Measurements from ENCODE around the gene GABRP. TPM values are rescaled to one million over a fixed set of nuclear protein-coding genes. Genes with fewer than 3 reads are reported as not detected.

The GABRP gene
- polyA plus RNA-seq, 1 donor from 2014 or later = not detected

DNA sequence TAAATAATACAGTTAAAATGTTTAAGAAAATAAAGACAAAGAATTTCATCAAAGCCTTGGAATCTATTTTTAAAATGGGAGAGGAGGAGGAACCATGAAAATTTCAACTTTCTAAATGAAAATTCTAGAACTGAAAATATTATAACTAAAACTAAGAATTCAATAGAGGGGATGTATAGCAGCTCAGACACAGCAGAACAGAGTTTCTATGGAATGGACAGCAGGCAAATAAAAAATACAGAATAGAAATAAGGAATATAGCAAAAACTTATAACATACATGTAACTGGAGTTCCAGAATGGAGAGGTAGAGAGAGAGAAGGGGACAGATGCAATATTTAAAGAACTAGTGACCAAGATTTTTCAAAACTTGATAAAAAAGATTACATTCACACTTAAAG is 76.9 kb downstream of the GABRP start:
- Histone ChIP-seq H3K4me3 (ENCODE audit: low read length) (no peak overlapping the region), H3K27me3 (ENCODE audit: insufficient read depth, low read depth, low read length) (no peaks in the 10 kb centered on the region), H3K9me3 (ENCODE audit: low read length) (no peaks in the 10 kb centered on the region), H3K9me2 (ENCODE audit: insufficient read depth, low read length) (no peaks in the 10 kb centered on the region), H3K36me3 (ENCODE audit: insufficient read depth, low read length) (no peaks in the 10 kb centered on the region), H3K79me2 (replicated peaks; ENCODE audit: insufficient read depth, low read length) (peaks cover 5% of the 10 kb centered on the region), H2AFZ (ENCODE audit: low read depth, low read length) (no peak overlapping the region), H3K27ac (ENCODE audit: low read length) (no peak overlapping the region), H3F3A (ENCODE audit: insufficient read depth, low read length, poor library complexity, severe bottlenecking) (peaks cover 3% of the 10 kb centered on the region), H3K9ac (ENCODE audit: low read length) (no peak overlapping the region), H3K4me2 (ENCODE audit: low read length) (no peak overlapping the region), H4K20me1 (ENCODE audit: insufficient read depth) (no peaks in the 10 kb centered on the region)
- TF ChIP-seq, protein P1, sequence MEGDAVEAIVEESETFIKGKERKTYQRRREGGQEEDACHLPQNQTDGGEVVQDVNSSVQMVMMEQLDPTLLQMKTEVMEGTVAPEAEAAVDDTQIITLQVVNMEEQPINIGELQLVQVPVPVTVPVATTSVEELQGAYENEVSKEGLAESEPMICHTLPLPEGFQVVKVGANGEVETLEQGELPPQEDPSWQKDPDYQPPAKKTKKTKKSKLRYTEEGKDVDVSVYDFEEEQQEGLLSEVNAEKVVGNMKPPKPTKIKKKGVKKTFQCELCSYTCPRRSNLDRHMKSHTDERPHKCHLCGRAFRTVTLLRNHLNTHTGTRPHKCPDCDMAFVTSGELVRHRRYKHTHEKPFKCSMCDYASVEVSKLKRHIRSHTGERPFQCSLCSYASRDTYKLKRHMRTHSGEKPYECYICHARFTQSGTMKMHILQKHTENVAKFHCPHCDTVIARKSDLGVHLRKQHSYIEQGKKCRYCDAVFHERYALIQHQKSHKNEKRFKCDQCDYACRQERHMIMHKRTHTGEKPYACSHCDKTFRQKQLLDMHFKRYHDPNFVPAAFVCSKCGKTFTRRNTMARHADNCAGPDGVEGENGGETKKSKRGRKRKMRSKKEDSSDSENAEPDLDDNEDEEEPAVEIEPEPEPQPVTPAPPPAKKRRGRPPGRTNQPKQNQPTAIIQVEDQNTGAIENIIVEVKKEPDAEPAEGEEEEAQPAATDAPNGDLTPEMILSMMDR (IDR thresholded peaks at IDR 0.05; ENCODE audit: poor library complexity, severe bottlenecking) = no peak
- TF ChIP-seq POLR2AphosphoS5 (IDR thresholded peaks at IDR 0.05) = no peak
- TF ChIP-seq, protein P2, sequence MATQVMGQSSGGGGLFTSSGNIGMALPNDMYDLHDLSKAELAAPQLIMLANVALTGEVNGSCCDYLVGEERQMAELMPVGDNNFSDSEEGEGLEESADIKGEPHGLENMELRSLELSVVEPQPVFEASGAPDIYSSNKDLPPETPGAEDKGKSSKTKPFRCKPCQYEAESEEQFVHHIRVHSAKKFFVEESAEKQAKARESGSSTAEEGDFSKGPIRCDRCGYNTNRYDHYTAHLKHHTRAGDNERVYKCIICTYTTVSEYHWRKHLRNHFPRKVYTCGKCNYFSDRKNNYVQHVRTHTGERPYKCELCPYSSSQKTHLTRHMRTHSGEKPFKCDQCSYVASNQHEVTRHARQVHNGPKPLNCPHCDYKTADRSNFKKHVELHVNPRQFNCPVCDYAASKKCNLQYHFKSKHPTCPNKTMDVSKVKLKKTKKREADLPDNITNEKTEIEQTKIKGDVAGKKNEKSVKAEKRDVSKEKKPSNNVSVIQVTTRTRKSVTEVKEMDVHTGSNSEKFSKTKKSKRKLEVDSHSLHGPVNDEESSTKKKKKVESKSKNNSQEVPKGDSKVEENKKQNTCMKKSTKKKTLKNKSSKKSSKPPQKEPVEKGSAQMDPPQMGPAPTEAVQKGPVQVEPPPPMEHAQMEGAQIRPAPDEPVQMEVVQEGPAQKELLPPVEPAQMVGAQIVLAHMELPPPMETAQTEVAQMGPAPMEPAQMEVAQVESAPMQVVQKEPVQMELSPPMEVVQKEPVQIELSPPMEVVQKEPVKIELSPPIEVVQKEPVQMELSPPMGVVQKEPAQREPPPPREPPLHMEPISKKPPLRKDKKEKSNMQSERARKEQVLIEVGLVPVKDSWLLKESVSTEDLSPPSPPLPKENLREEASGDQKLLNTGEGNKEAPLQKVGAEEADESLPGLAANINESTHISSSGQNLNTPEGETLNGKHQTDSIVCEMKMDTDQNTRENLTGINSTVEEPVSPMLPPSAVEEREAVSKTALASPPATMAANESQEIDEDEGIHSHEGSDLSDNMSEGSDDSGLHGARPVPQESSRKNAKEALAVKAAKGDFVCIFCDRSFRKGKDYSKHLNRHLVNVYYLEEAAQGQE (IDR thresholded peaks at IDR 0.05; ENCODE audit: borderline replicate concordance) = no peak
- no peak for TF ChIP-seq SMC3 (conservative IDR thresholded peaks at IDR 0.05; ENCODE audit: poor library complexity)
- no peak for TF ChIP-seq EZH2 (IDR thresholded peaks at IDR 0.05; ENCODE audit: borderline replicate concordance, insufficient read depth, low read length, poor library complexity, severe bottlenecking)
- TF ChIP-seq RAD21 (conservative IDR thresholded peaks at IDR 0.05) = no peak
- no peak for TF ChIP-seq MXI1 (conservative IDR thresholded peaks at IDR 0.05; ENCODE audit: poor library complexity, severe bottlenecking)
- no peak for TF ChIP-seq EP300 (conservative IDR thresholded peaks at IDR 0.05; ENCODE audit: poor library complexity, severe bottlenecking)

DNA sequence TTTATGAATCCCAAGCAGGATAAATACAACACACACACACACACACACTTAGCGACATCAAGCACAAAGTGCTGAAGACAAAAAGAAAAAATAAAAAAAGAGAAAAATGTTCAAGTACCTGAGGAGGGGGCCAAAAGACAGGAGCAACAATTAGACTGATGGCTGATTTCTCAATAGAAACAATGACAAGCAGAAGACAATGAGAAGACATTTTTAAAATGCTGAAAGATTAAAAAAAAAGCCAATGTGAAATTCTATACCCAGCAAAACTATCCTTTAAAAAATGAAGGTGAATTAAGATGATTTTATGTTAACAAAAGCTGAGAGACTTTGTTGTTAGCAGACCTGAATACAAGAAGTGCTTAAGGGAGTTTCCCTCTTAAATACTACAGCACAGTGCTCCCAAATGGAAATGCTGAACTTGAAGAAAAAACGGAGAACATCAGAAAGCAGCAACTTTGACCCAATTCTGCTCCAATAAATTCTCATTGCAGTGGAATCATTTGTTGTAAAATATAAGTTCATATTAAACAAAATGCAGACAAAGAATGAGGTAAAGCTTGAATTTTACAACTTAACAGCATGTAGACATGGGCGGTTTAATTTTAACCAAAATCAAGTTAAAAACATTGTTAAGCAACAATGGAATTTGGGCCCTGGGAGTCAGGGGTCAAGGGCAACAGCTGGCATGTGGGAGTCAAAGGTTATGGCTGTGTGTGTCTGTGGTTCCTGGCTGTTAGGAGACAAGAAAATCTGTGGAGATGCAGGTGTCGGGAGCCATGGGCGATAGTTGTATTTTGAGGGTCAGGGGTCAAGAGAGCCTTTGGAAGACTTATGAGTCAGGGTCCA is 77.5 kb downstream of the GABRP start:
- H2AFZ ChIP-seq (ENCODE audit: low read depth, low read length) = no peak overlapping the region
- H3F3A ChIP-seq (ENCODE audit: insufficient read depth, low read length, poor library complexity, severe bottlenecking) = peaks cover 3% of the 10 kb centered on the region
- H3K9ac ChIP-seq (ENCODE audit: low read length) = no peak overlapping the region
- no peak overlapping the region for H3K4me2 ChIP-seq (ENCODE audit: low read length)
- H3K79me2 ChIP-seq (replicated peaks; ENCODE audit: insufficient read depth, low read length) = peaks cover 9% of the 10 kb centered on the region
- H3K4me3 ChIP-seq (ENCODE audit: low read length) = peak overlapping the region; percentile 88
- H3K9me3 ChIP-seq (ENCODE audit: low read length) = no peaks in the 10 kb centered on the region
- H4K20me1 ChIP-seq (ENCODE audit: insufficient read depth) = no peaks in the 10 kb centered on the region
- no peak for TF ChIP-seq EZH2 (IDR thresholded peaks at IDR 0.05; ENCODE audit: borderline replicate concordance, insufficient read depth, low read length, poor library complexity, severe bottlenecking)
- TF ChIP-seq SMC3 (conservative IDR thresholded peaks at IDR 0.05; ENCODE audit: poor library complexity) = no peak
- TF ChIP-seq MXI1 (conservative IDR thresholded peaks at IDR 0.05; ENCODE audit: poor library complexity, severe bottlenecking) = no peak
- TF ChIP-seq TAF1 (IDR thresholded peaks at IDR 0.05; ENCODE audit: low read depth) = no peak
- no peak for TF ChIP-seq RAD21 (conservative IDR thresholded peaks at IDR 0.05)
- TF ChIP-seq EP300 (conservative IDR thresholded peaks at IDR 0.05; ENCODE audit: poor library complexity, severe bottlenecking) = no peak
- TF ChIP-seq, protein P1 (IDR thresholded peaks at IDR 0.05; ENCODE audit: poor library complexity, severe bottlenecking) = no peak
- TF ChIP-seq, protein P2 (IDR thresholded peaks at IDR 0.05; ENCODE audit: borderline replicate concordance) = no peak
- TF ChIP-seq POLR2AphosphoS5 (IDR thresholded peaks at IDR 0.05) = no peak
- no peaks in the 10 kb centered on the region for H3K36me3 ChIP-seq (ENCODE audit: insufficient read depth, low read length)
- no peaks in the 10 kb centered on the region for H3K27me3 ChIP-seq (ENCODE audit: insufficient read depth, low read depth, low read length)
- no peak overlapping the region for H3K27ac ChIP-seq (ENCODE audit: low read length)
- no peaks in the 10 kb centered on the region for H3K9me2 ChIP-seq (ENCODE audit: insufficient read depth, low read length)

Data from neural cell (in vitro differentiated cells).